OCI-LY7 (cell line): Measurements from ENCODE around the gene VTI1A. TPM values are rescaled to one million over a fixed set of nuclear protein-coding genes. Genes with fewer than 3 reads are reported as not detected.

Source experiments
- BruUV-seq: library from RNA; stranded (reverse); fragments of 400-500 nt; replicated peaks from 2 replicates; lab custom pipeline; 2021; lab: Mats Ljungman, UMichigan
- CTCF ChIA-PET: fragments of 300-600 bp; sonication (Branson Sonifier 250); formaldehyde crosslinking; loops from one replicate; lab custom pipeline; 2022; ENCODE audit warnings: antibody characterized with exemption; ENCODE audit not compliant: unreplicated experiment; lab: Charles Lee
- POLR2A ChIA-PET: fragments of 300-600 bp; sonication (Branson Sonifier 250); formaldehyde crosslinking; loops from one replicate; lab custom pipeline; 2022; ENCODE audit warnings: antibody characterized with exemption; lab: Charles Lee
- DNase-seq: peaks from one replicate; pipeline ENCODE4 v3.0.0-alpha.2; 2015; ENCODE audit warnings: low spot score
- H2AFZ ChIP-seq: fragments of 200-600 bp; sonication (generic), shearing (Covaris generic); 2 replicates; pipeline ENCODE4 v1.6.1; 2014; ENCODE audit warnings: mild to moderate bottlenecking, antibody characterized with exemption, low read length, moderate library complexity
- H3K27ac ChIP-seq: fragments of 200-600 bp; sonication (generic); 2 replicates; pipeline ENCODE4 v1.5.1; 2014; ENCODE audit warnings: mixed run types, low read depth, mild to moderate bottlenecking, moderate library complexity, low read length, inconsistent platforms; ENCODE audit not compliant: poor library complexity, severe bottlenecking
- H3K36me3 ChIP-seq: fragments of 200-600 bp; sonication (generic); 2 replicates; pipeline ENCODE4 v1.6.1; 2014; ENCODE audit warnings: mild to moderate bottlenecking, antibody characterized with exemption, low read length, moderate library complexity, mixed read lengths; ENCODE audit not compliant: insufficient read depth
- H3K4me1 ChIP-seq: fragments of 200-600 bp; sonication (generic); 2 replicates; pipeline ENCODE4 v1.5.1; 2014; ENCODE audit warnings: mild to moderate bottlenecking, low read length; ENCODE audit not compliant: insufficient read depth, poor library complexity, severe bottlenecking
- H3K4me2 ChIP-seq: fragments of 200-600 bp; sonication (generic); 2 replicates; pipeline ENCODE4 v1.6.1; 2014; ENCODE audit warnings: mild to moderate bottlenecking, low read length
- H3K4me3 ChIP-seq: fragments of 200-600 bp; sonication (generic); 2 replicates; pipeline ENCODE4 v1.5.1; 2014; ENCODE audit warnings: mild to moderate bottlenecking, low read depth, low read length; ENCODE audit not compliant: poor library complexity, severe bottlenecking
- H3K79me2 ChIP-seq: fragments of 200-600 bp; sonication (generic); 2 replicates; pipeline ENCODE4 v1.6.1; 2016; ENCODE audit warnings: low read depth, mild to moderate bottlenecking, low read length, moderate library complexity, mixed read lengths; ENCODE audit not compliant: insufficient read depth
- H3K9me2 ChIP-seq: fragments of 200-600 bp; sonication (generic); 2 replicates; pipeline ENCODE4 v1.6.1; 2016; ENCODE audit warnings: mild to moderate bottlenecking, low read length, mixed read lengths; ENCODE audit not compliant: insufficient read depth
- H3K9me3 ChIP-seq: fragments of 200-600 bp; sonication (generic); 2 replicates; pipeline ENCODE4 v1.6.1; 2014; ENCODE audit warnings: mild to moderate bottlenecking, mixed run types, low read length, mixed read lengths
- H4K20me1 ChIP-seq: fragments of 200-600 bp; sonication (generic); 2 replicates; pipeline ENCODE4 v1.6.1; 2014; ENCODE audit warnings: mild to moderate bottlenecking, antibody characterized with exemption, low read length, moderate library complexity, mixed read lengths; ENCODE audit not compliant: insufficient read depth
- EZH2phosphoT487 ChIP-seq: fragments of 200-600 bp; sonication (generic); IDR thresholded peaks from 2 replicates; pipeline ENCODE4 v1.6.1; 2018; ENCODE audit warnings: low read depth, borderline replicate concordance, mild to moderate bottlenecking, mixed run types, antibody characterized with exemption, low read length, moderate library complexity, mixed read lengths
- intact Hi-C: fragments of 100-400 bp; cut with micrococcal nuclease; formaldehyde crosslinking; loops from one replicate; pipeline ENCODE4 v1.10.0; 2022; ENCODE audit not compliant: unreplicated experiment
- total RNA-seq, 2 experiments: library from RNA; depleted of rRNA in 1 of 2; stranded (reverse); fragments of >200 nt in 1 of 2; shearing (Covaris generic) in 1 of 2; gene quantifications; 2 replicates each; pipeline ENCODE4 v1.2.3, GENCODE V29; 2014 to 2022
- TF ChIP-seq, protein P1 (sequence below): fragments of 200-600 bp; sonication (generic); conservative IDR thresholded peaks from 2 replicates; pipeline ENCODE4 v1.5.1; 2014; ENCODE audit warnings: mild to moderate bottlenecking, antibody characterized with exemption, low read length, moderate library complexity, mixed read lengths

VTI1A gene
- total RNA-seq, 2 experiments from 2014 or later: 39.4 to 45.2 TPM

DNA sequence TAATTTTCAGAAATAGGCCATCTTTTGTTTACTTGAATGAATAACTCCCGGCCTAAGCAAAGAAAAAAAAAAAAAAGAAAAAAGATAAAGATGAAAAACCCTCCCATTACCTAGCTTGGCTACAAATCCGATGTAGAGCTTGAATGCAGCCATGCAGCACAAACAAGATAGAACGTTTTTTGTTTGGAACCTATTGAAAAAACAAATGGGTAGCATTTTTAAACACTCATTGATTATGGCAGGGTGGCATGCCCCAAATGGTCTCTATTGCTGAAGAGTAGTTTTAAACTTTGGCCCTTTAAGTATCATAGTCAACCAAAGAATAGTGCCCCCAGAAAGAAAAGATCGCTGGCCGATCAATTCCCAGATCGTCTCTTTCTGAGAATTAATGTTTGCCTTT lies 84.4 kb downstream of the VTI1A start:
- no peak for DNase-seq
- ChIA-PET POLR2A (interaction anchor here (0.6 to 1.1 kb wide), 5 partner anchors 9 to 530 kb away, joined by 3 to 6 read pairs (median 5); no protein-coding TSS in a partner anchor), CTCF (no interaction called here)
- H3K27ac ChIP-seq: no peak overlapping the region
- no peaks in the 10 kb centered on the region for H3K4me1 ChIP-seq
- no peaks in the 10 kb centered on the region for H3K9me3 ChIP-seq
- H3K9me2 ChIP-seq: no peaks in the 10 kb centered on the region
- no peaks in the 10 kb centered on the region for H4K20me1 ChIP-seq
- BruUV-seq: no TSS peak
- H3K4me3 ChIP-seq: no peak overlapping the region
- intact Hi-C loops: no loop called here
- no peak overlapping the region for H2AFZ ChIP-seq
- no peaks in the 10 kb centered on the region for H3K36me3 ChIP-seq
- H3K79me2 ChIP-seq: no peaks in the 10 kb centered on the region
- peak overlapping the region; percentile 40; the same call in 1 of the 2 replicates for H3K4me2 ChIP-seq
- TF ChIP-seq, protein P1, sequence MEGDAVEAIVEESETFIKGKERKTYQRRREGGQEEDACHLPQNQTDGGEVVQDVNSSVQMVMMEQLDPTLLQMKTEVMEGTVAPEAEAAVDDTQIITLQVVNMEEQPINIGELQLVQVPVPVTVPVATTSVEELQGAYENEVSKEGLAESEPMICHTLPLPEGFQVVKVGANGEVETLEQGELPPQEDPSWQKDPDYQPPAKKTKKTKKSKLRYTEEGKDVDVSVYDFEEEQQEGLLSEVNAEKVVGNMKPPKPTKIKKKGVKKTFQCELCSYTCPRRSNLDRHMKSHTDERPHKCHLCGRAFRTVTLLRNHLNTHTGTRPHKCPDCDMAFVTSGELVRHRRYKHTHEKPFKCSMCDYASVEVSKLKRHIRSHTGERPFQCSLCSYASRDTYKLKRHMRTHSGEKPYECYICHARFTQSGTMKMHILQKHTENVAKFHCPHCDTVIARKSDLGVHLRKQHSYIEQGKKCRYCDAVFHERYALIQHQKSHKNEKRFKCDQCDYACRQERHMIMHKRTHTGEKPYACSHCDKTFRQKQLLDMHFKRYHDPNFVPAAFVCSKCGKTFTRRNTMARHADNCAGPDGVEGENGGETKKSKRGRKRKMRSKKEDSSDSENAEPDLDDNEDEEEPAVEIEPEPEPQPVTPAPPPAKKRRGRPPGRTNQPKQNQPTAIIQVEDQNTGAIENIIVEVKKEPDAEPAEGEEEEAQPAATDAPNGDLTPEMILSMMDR: no peak
- no peak for TF ChIP-seq EZH2phosphoT487

DNA sequence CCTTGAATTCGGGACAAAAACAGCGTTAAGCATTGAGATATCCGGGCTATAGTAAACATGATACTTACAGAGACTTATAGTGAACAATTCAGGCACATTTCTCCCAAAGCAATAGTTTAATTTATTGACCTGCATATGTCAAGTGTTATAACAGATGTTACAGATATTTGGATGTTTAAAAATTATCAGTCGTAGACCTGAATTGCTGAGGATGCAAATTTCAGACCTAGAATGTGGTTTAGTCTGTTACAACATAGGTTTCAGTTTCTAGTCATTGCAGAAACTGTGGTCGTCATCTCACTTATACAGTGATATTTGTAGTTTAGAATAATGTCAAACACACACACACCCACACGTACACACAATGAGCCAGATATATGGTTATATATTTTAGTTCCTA lies 85.2 kb downstream of the VTI1A start:
- no TSS peak for BruUV-seq
- Histone ChIP-seq H3K9me2 (no peaks in the 10 kb centered on the region), H3K36me3 (no peaks in the 10 kb centered on the region), H4K20me1 (no peaks in the 10 kb centered on the region), H3K27ac (no peak overlapping the region), H3K4me2 (peak overlapping the region; percentile 40), H3K79me2 (no peaks in the 10 kb centered on the region), H3K9me3 (no peaks in the 10 kb centered on the region), H2AFZ (no peak overlapping the region), H3K4me3 (peak overlapping the region; percentile 13), H3K4me1 (no peaks in the 10 kb centered on the region)
- no peak for TF ChIP-seq EZH2phosphoT487
- TF ChIP-seq, protein P1: no peak
- intact Hi-C loops: no loop called here
- DNase-seq: no peak
- ChIA-PET POLR2A (interaction anchor here (0.6 to 1.1 kb wide), 2 partner anchors 35 to 69 kb away, joined by 3 to 5 read pairs; no protein-coding TSS in a partner anchor), CTCF (no interaction called here)

DNA sequence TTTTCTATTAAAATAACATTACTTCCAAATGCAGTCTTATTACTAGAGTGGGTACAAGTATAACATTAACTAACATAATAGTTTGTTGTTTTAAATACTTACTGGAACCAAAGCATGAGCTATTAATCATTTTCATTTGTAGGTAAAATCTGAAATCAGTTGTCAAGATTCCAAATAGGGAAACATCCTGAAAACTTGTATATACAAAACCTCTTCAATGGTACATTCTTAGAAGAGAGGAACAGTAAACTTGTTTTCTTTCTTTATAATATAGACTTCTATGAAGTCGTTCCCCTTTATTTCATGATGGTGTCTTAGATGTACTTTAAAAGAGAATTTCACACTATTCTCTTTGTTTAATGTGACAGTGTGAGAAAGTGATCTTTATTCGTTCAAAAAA lies 85.9 kb downstream of the VTI1A start:
- POLR2A ChIA-PET: interaction anchor here (0.6 to 1.1 kb wide), 3 partner anchors 36 to 850 kb away, joined by 3 to 6 read pairs (median 5); no protein-coding TSS in a partner anchor
- intact Hi-C loops: no loop called here
- no TSS peak for BruUV-seq

More for the DNA sequence above, 85.9 kb downstream of the VTI1A start:
- TF ChIP-seq, protein P1: no peak
- no peak for TF ChIP-seq EZH2phosphoT487
- Histone ChIP-seq H3K4me3 (no peak overlapping the region), H3K4me2 (no peak overlapping the region), H3K9me3 (no peaks in the 10 kb centered on the region), H3K36me3 (no peaks in the 10 kb centered on the region), H4K20me1 (no peaks in the 10 kb centered on the region), H2AFZ (no peak overlapping the region), H3K4me1 (no peaks in the 10 kb centered on the region), H3K9me2 (no peaks in the 10 kb centered on the region), H3K79me2 (no peaks in the 10 kb centered on the region), H3K27ac (no peak overlapping the region)
- CTCF ChIA-PET: no interaction called here
- DNase-seq: no peak
